HG02610 (cell line): Measurements from ENCODE around the gene SPG21.

Source experiments
- ATAC-seq: cut with Tn5 transposase; IDR thresholded peaks from one replicate; pipeline ENCODE4 v1.9.1; 2021; ENCODE audit warnings: mild to moderate bottlenecking, moderate library complexity; ENCODE audit not compliant: unreplicated experiment

Gene SPG21

GRCh38 chr15:64993290-64993689, 3.6 kb upstream of the SPG21 start:
- ATAC-seq: no peak

GRCh38 chr15:64991536-64992135, 1.9 kb upstream of the SPG21 start:
- ATAC-seq: no peak

- no peak for ATAC-seq
Observed at GRCh38 chr15:64990168-64990470, 405 bp upstream of the SPG21 start.

GRCh38 chr15:64987136-64987535, 2.6 kb downstream of the SPG21 start:
- ATAC-seq: no peak

- no peak for ATAC-seq
Observed at GRCh38 chr15:64985366-64986033, 4.2 kb downstream of the SPG21 start.

GRCh38 chr15:64982472-64982871, 7.2 kb downstream of the SPG21 start:
- ATAC-seq: no peak

- no peak for ATAC-seq
Observed at GRCh38 chr15:64981812-64982431, 7.8 kb downstream of the SPG21 start.

GRCh38 chr15:64979252-64979710, 10.4 kb downstream of the SPG21 start:
- no peak for ATAC-seq

- no peak for ATAC-seq
Observed at GRCh38 chr15:64975390-64975789, 14.3 kb downstream of the SPG21 start.

GRCh38 chr15:64970698-64971097, 19.0 kb downstream of the SPG21 start:
- ATAC-seq: no peak

- ATAC-seq: no peak
Observed at GRCh38 chr15:64969401-64969800, 20.3 kb downstream of the SPG21 start.

GRCh38 chr15:64961013-64961412, 28.7 kb downstream of the SPG21 start:
- ATAC-seq: no peak

GRCh38 chr15:64960153-64960552, 29.6 kb downstream of the SPG21 start:
- ATAC-seq: no peak

- ATAC-seq: no peak
Observed at GRCh38 chr15:64959128-64959527, 30.6 kb downstream of the SPG21 start.

GRCh38 chr15:64954395-64954794, 35.3 kb downstream of the SPG21 start:
- ATAC-seq: no peak

- ATAC-seq: no peak
Observed at GRCh38 chr15:64951777-64952418, 37.8 kb downstream of the SPG21 start.

GRCh38 chr15:64950888-64951287, 38.8 kb downstream of the SPG21 start:
- no peak for ATAC-seq

GRCh38 chr15:64949383-64950186, 40.1 kb downstream of the SPG21 start:
- ATAC-seq: no peak

- no peak for ATAC-seq
Observed at GRCh38 chr15:64948916-64949315, 40.8 kb downstream of the SPG21 start.

GRCh38 chr15:64947211-64947610, 42.5 kb downstream of the SPG21 start:
- no peak for ATAC-seq

GRCh38 chr15:64944961-64945360, 44.8 kb downstream of the SPG21 start:
- no peak for ATAC-seq
